Lower lobe of right lung (tissue), 2 donors: ENCODE measurements around the gene CDC16. TPM values are rescaled to one million over a fixed set of nuclear protein-coding genes. Genes with fewer than 3 reads are reported as not detected.

ENCODE experiments used
- ATAC-seq, 2 donors: fragments of 200-7000 bp; cut with Tn5 transposase; one replicate each; pipeline ENCODE4 v1.9.1; 2020 to 2022; ENCODE audit warnings: mild to moderate bottlenecking in 2 of 2, moderate library complexity in 2 of 2
- DNase-seq: peaks from one replicate; pipeline ENCODE4 v3.0.0-alpha.2; 2020
- H3K27ac ChIP-seq: fragments of 200-600 bp; one replicate; pipeline ENCODE4 v1.8.0; 2022
- H3K27me3 ChIP-seq: fragments of 200-600 bp; one replicate; pipeline ENCODE4 v1.8.0; 2022; ENCODE audit warnings: low read depth
- H3K36me3 ChIP-seq: fragments of 200-600 bp; one replicate; pipeline ENCODE4 v1.8.0; 2022; ENCODE audit warnings: mild to moderate bottlenecking
- H3K4me1 ChIP-seq: fragments of 200-600 bp; one replicate; pipeline ENCODE4 v1.8.0; 2022
- H3K4me3 ChIP-seq: fragments of 200-600 bp; one replicate; pipeline ENCODE4 v1.8.0; 2022; ENCODE audit warnings: mild to moderate bottlenecking
- H3K9me3 ChIP-seq: fragments of 200-600 bp; one replicate; pipeline ENCODE4 v1.8.0; 2022
- CTCF ChIP-seq: fragments of 200-600 bp; IDR thresholded peaks from one replicate; pipeline ENCODE4 v1.8.0; 2022; ENCODE audit warnings: antibody characterized with exemption, mild to moderate bottlenecking
- intact Hi-C: fragments of 100-400 bp; cut with DNase I; formaldehyde crosslinking; loops from one replicate; pipeline ENCODE4 v1.11.0; 2022
- total RNA-seq: library from RNA; stranded (reverse); fragmentation: NEBNext Ultra II Directional; extraction: Animal tissue kit (Norgen Biotek cat#: 25700); gene quantifications from one replicate; pipeline ENCODE4 v1.2.1, GENCODE V29; 2021
- donor health status: DM: no; HTN: yes; CAD: no; lungs with severe emphysema.

CDC16 gene
- total RNA-seq, 1 donor from 2014 or later: 66.5 TPM

GRCh38 chr13:114199954-114200353 is 34.7 kb upstream of the CDC16 start:
- H3K27ac ChIP-seq: no peak overlapping the region
- no peaks in the 10 kb centered on the region for H3K36me3 ChIP-seq
- intact Hi-C loops: no loop called here
- no peaks in the 10 kb centered on the region for H3K4me1 ChIP-seq
- TF ChIP-seq CTCF: no peak
- H3K27me3 ChIP-seq: peaks cover 22% of the 10 kb centered on the region
- no peaks in the 10 kb centered on the region for H3K9me3 ChIP-seq
- no peak for DNase-seq
- no peak for ATAC-seq
- peak overlapping the region; percentile 11 for H3K4me3 ChIP-seq

GRCh38 chr13:114200399-114200911 is 34.2 kb upstream of the CDC16 start:
- DNase-seq: no peak
- peak overlapping the region; percentile 11 for H3K4me3 ChIP-seq

GRCh38 chr13:114202581-114202980 is 32.1 kb upstream of the CDC16 start:
- intact Hi-C loops: no loop called here
- no peak for TF ChIP-seq CTCF
- DNase-seq (no peak), ATAC-seq (no peak)
- Histone ChIP-seq H3K36me3 (no peaks in the 10 kb centered on the region), H3K4me1 (no peaks in the 10 kb centered on the region), H3K9me3 (no peaks in the 10 kb centered on the region), H3K27ac (no peak overlapping the region), H3K27me3 (peaks cover 22% of the 10 kb centered on the region), H3K4me3 (no peak overlapping the region)

More at GRCh38 chr13:114200399-114200911, 34.2 kb upstream of the CDC16 start:
- H3K27ac ChIP-seq: no peak overlapping the region
- H3K9me3 ChIP-seq: no peaks in the 10 kb centered on the region
- H3K36me3 ChIP-seq: no peaks in the 10 kb centered on the region
- peak in 1 of 2 donors; percentile 32 for ATAC-seq
- intact Hi-C loops: no loop called here
- H3K4me1 ChIP-seq: no peaks in the 10 kb centered on the region
- peaks cover 22% of the 10 kb centered on the region for H3K27me3 ChIP-seq
- TF ChIP-seq CTCF: no peak

- no peak overlapping the region for H3K4me3 ChIP-seq
- DNase-seq: no peak
- peaks cover 22% of the 10 kb centered on the region for H3K27me3 ChIP-seq
- TF ChIP-seq CTCF: no peak
- H3K36me3 ChIP-seq: no peaks in the 10 kb centered on the region
- ATAC-seq: no peak
- H3K9me3 ChIP-seq: no peaks in the 10 kb centered on the region
- intact Hi-C loops: no loop called here
- H3K27ac ChIP-seq: no peak overlapping the region
- H3K4me1 ChIP-seq: no peaks in the 10 kb centered on the region
Observed at GRCh38 chr13:114203536-114203935, 31.2 kb upstream of the CDC16 start.

GRCh38 chr13:114204894-114205293 is 29.8 kb upstream of the CDC16 start:
- Histone ChIP-seq H3K36me3 (no peaks in the 10 kb centered on the region), H3K4me3 (no peak overlapping the region), H3K27me3 (peaks cover 21% of the 10 kb centered on the region), H3K27ac (no peak overlapping the region), H3K9me3 (no peaks in the 10 kb centered on the region), H3K4me1 (no peaks in the 10 kb centered on the region)
- intact Hi-C loops: no loop called here
- ATAC-seq (no peak), DNase-seq (no peak)
- TF ChIP-seq CTCF: no peak
